Ovary (tissue), 9 donors: ENCODE data around the gene SH3PXD2A. TPM values are rescaled to one million over a fixed set of nuclear protein-coding genes. Genes with fewer than 3 reads are reported as not detected.

Experiments
- DNase-seq, 5 donors: peaks; one replicate each; pipeline ENCODE4 v3.0.0-alpha.2; 2019 to 2020
- H3K27ac ChIP-seq, 2 donors: fragments of 200-600 bp; one replicate each; pipeline versions ENCODE4 v1.5.1 to v1.8.0; 2019 to 2022
- H3K27me3 ChIP-seq: fragments of 200-600 bp; one replicate; pipeline ENCODE4 v1.8.0; 2022
- H3K36me3 ChIP-seq: fragments of 200-600 bp; sonication (generic); one replicate; pipeline ENCODE4 v1.5.1; 2019
- H3K4me1 ChIP-seq: one replicate; pipeline ENCODE4 v1.8.1; 2013; ENCODE audit warnings: mild to moderate bottlenecking, moderate library complexity; ENCODE audit not compliant: insufficient read depth
- H3K4me3 ChIP-seq: fragments of 200-600 bp; sonication (generic); one replicate; pipeline ENCODE4 v1.5.1; 2017
- H3K9me3 ChIP-seq, 2 donors: fragments of 200-600 bp in 1 of 2; sonication (generic) in 1 of 2; one replicate each; pipeline versions ENCODE4 v1.5.1 to v1.8.1; 2013 to 2019; ENCODE audit warnings: mild to moderate bottlenecking in 1 of 2, moderate library complexity in 1 of 2
- CTCF ChIP-seq, 3 donors: fragments of 450-650 bp in 2 of 3; fragments of 200-600 bp in 1 of 3; IDR thresholded peaks; one replicate each; pipeline versions ENCODE4 v1.5.1 to v1.8.0; 2016 to 2022; ENCODE audit warnings: antibody characterized with exemption in 3 of 3, mild to moderate bottlenecking in 1 of 3
- EP300 ChIP-seq: sonication (generic); formaldehyde crosslinking; IDR thresholded peaks from one replicate; pipeline ENCODE4 v1.6.1; 2017; ENCODE audit warnings: antibody characterized with exemption
- POLR2A ChIP-seq: fragments of 450-650 bp; IDR thresholded peaks from one replicate; pipeline ENCODE4 v1.6.1; 2017; ENCODE audit warnings: antibody characterized with exemption, mild to moderate bottlenecking, moderate library complexity
- WGBS, 3 donors: extraction: QIAGEN DNeasy Blood & Tissue Kit in 1 of 3; methylation state at CpG; one replicate each; pipeline versions ENCODE4 v1.1.5 to v1.1.7; 2013 to 2017; 5-methylcytosine and 5-hydroxymethylcytosine counted together
- intact Hi-C, 4 donors: fragments of 100-400 bp; cut with DNase I; formaldehyde crosslinking; loops; one replicate each; pipeline versions ENCODE4 v1.11.0 to v1.15.1; 2022 to 2023
- polyA plus RNA-seq, 2 donors: library from polyadenylated mRNA; stranded (reverse); fragments of 200-250 nt in 1 of 2; fragments of 350-450 nt in 1 of 2; fragmentation: Illumina TruSeq in 1 of 2; extraction: RNeasy Lipid Tissue Mini Kit (QIAGEN cat#74804) in 1 of 2; gene quantifications; one replicate each; pipeline ENCODE4 v1.2.3, GENCODE V29; 2013 to 2014
- total RNA-seq, 7 donors: library from RNA; depleted of rRNA in 2 of 7; stranded (reverse); fragments of >200 nt in 2 of 7; fragmentation: NEBNext Ultra II Directional in 3 of 7; extraction: Animal tissue kit (Norgen Biotek cat#: 25700) in 3 of 7; gene quantifications; one replicate each; pipeline versions ENCODE4 v1.1.0 to v1.2.4, GENCODE V29; 2016 to 2023
- donor health status: DM: no; HTN: no; CAD: no; lungs with moderate emphysema.
- donor health status: DM: no; HTN: no; CAD: no.
- donor health status: Bipolar disorder and iron deficiency.
- donor health status: DM: yes; HTN: yes; CAD: no.
- donor health status: DM: no; HTN: no; CAD: no.
- donor health status: DM: yes; HTN: yes; CAD: no.

Gene SH3PXD2A
- total and polyA plus RNA-seq, 9 donors, result 15.3 to 82.9 (median 52.2) TPM

- Histone ChIP-seq H3K9me3 (no peaks in the 10 kb centered on the region), H3K4me1 (peaks cover 2% of the 10 kb centered on the region), H3K27me3 (no peaks in the 10 kb centered on the region), H3K27ac (no peak overlapping the region), H3K4me3 (no peak overlapping the region), H3K36me3 (no peaks in the 10 kb centered on the region)
- WGBS, 3 donors, result 68 to 77% (median 69%) methylated on average over 4 of the region's 4 CpGs
- intact Hi-C loops, result no loop called here
- DNase-seq, result no peak
- no peak for TF ChIP-seq EP300
- no peak for TF ChIP-seq POLR2A
- no peak for TF ChIP-seq CTCF (IDR thresholded peaks at IDR 0.05)
Observed at GRCh38 chr10:103812432-103812831, 42.9 kb downstream of the SH3PXD2A start.

DNA sequence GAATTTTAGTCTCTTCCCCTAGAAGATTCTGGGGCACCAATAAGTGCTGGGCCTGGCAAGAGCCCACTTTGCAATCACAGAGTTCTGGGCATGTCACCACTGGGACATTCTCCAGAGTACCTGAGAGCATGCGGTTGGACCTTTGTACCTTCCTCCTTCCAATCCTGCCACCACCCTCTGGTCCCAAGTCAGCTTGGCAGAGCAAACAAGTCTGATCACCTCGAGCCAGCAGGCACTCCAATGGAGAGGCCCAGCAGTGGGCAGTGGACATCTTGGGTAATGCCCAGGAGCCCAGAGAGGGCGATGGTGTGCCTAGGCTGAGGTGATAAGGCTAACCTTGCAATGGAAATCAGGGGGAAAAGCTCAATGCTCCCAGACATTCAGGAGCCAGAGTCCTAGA lies 43.4 kb downstream of the SH3PXD2A start:
- H3K9me3 ChIP-seq, result no peaks in the 10 kb centered on the region
- intact Hi-C loops, result no loop called here
- DNase-seq, result no peak
- TF ChIP-seq CTCF (IDR thresholded peaks at IDR 0.05), result no peak
- TF ChIP-seq EP300, result no peak
- no peak for TF ChIP-seq POLR2A
- H3K27me3 ChIP-seq, result no peaks in the 10 kb centered on the region
- 88 to 92% (median 88%) methylated on average over 3 of the region's 3 CpGs for WGBS, 3 donors
- H3K36me3 ChIP-seq, result no peaks in the 10 kb centered on the region
- H3K4me3 ChIP-seq, result no peak overlapping the region
- peaks cover 2% of the 10 kb centered on the region for H3K4me1 ChIP-seq
- H3K27ac ChIP-seq, result no peak overlapping the region

- TF ChIP-seq POLR2A, result no peak
- no peak for TF ChIP-seq CTCF (IDR thresholded peaks at IDR 0.05)
- TF ChIP-seq EP300, result no peak
- Histone ChIP-seq H3K4me1 (peaks cover 2% of the 10 kb centered on the region), H3K36me3 (no peaks in the 10 kb centered on the region), H3K27ac (no peak overlapping the region), H3K27me3 (no peaks in the 10 kb centered on the region), H3K4me3 (no peak overlapping the region), H3K9me3 (no peaks in the 10 kb centered on the region)
- no peak for DNase-seq
- intact Hi-C loops, result no loop called here
- WGBS, 3 donors, result 93 to 96% (median 95%) methylated on average over 6 of the region's 6 CpGs
Observed at GRCh38 chr10:103811463-103811862, 43.9 kb downstream of the SH3PXD2A start.

- no peak for DNase-seq
- 85 to 97% (median 93%) methylated on average over 2 of the region's 2 CpGs for WGBS, 3 donors
- Histone ChIP-seq H3K4me3 (no peak overlapping the region), H3K27me3 (no peaks in the 10 kb centered on the region), H3K36me3 (no peaks in the 10 kb centered on the region), H3K27ac (no peak overlapping the region), H3K9me3 (no peaks in the 10 kb centered on the region), H3K4me1 (no peaks in the 10 kb centered on the region)
- intact Hi-C loops, result no loop called here
- TF ChIP-seq EP300, result no peak
- no peak for TF ChIP-seq CTCF (IDR thresholded peaks at IDR 0.05)
- TF ChIP-seq POLR2A, result no peak
Observed at GRCh38 chr10:103808780-103809179, 46.6 kb downstream of the SH3PXD2A start.

GRCh38 chr10:103807996-103808395 lies 47.4 kb downstream of the SH3PXD2A start:
- intact Hi-C loops, result no loop called here
- H3K36me3 ChIP-seq, result no peaks in the 10 kb centered on the region
- H3K27ac ChIP-seq, result no peak overlapping the region
- H3K4me1 ChIP-seq, result no peaks in the 10 kb centered on the region
- no peaks in the 10 kb centered on the region for H3K27me3 ChIP-seq
- no peak overlapping the region for H3K4me3 ChIP-seq
- no peak for TF ChIP-seq CTCF (IDR thresholded peaks at IDR 0.05)
- DNase-seq, result no peak
- no peaks in the 10 kb centered on the region for H3K9me3 ChIP-seq
- 90 to 97% (median 92%) methylated on average over 6 of the region's 6 CpGs for WGBS, 3 donors
